Measurements from ENCODE around the gene PCDH8. TPM values are rescaled to one million over a fixed set of nuclear protein-coding genes. Genes with fewer than 3 reads are reported as not detected.
A peak's percentile ranks its signal among the peaks of the same experiment; 100 is the strongest.

Gene PCDH8
- total and polyA plus RNA-seq, 2 of the 13 experiments (the other 11 are each of a cell fraction or from before 2014, with no cell fraction given), result not detected

DNA sequence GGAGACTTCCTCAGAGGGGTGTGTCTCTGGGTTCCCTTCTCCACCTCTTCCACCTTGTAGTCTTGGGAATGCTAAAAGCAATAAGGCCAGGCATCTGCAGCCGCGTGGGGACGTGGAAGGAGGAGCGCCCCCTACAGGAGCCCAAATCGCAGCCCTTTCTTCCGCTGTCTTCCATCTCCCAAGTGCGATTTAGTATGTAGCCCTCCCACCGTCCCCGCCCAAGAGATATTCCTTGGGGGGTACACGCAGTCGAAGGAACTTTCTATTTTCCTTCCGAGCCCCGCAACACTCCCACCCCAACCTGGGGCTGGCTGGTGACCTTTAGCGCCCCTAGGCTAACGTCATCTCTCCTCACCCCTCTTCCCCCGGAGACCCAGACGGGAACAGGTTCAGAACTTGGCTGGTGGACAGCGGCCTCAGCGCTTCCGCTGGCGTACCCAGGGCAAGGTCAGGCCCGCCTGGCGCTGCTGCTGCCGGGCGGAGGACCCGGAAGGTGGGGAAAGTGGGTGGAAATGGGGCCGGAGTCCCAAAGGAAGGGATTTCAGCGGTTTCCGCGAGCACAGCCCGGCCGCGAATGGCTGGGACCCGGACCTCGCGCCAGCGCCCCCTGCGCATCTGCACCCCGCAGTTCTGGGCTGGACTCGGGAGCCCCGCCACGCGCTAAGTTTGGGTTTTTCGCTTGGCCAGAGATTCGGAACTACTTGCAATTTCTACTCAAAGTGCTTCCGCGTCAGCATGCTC lies 2.1 kb upstream of the PCDH8 start (continued):
- TF ChIP-seq TBX3 (IDR thresholded peaks at IDR 0.05; ENCODE audit: borderline replicate concordance) (no peak), SMAD3 (CRISPR knock-in tag; IDR thresholded peaks at IDR 0.05) (peak; percentile 70; the same call in 1 of the 2 replicates), ZNF605 (CRISPR knock-in tag; IDR thresholded peaks at IDR 0.05) (peak; percentile 85), KAT7 (CRISPR knock-in tag; IDR thresholded peaks at IDR 0.05; ENCODE audit: borderline replicate concordance) (no peak), ZNF569 (CRISPR knock-in tag; IDR thresholded peaks at IDR 0.05; ENCODE audit: borderline replicate concordance) (no peak), ESRRA (CRISPR knock-in tag; IDR thresholded peaks at IDR 0.05; ENCODE audit: low read depth) (peak; percentile 42; the same call in 1 of the 2 replicates), ZNF441 (CRISPR knock-in tag; IDR thresholded peaks at IDR 0.05; ENCODE audit: borderline replicate concordance) (peak; percentile 91; the same call in 1 of the 2 replicates), ZNF337 (CRISPR knock-in tag; IDR thresholded peaks at IDR 0.05; ENCODE audit: borderline replicate concordance, low read depth) (no peak), FOXA3 (CRISPR knock-in tag; IDR thresholded peaks at IDR 0.05) (peak; percentile 57), ZNF343 (CRISPR knock-in tag; IDR thresholded peaks at IDR 0.05) (0 out of 2 replicates have a peak, but pooled peaks have one; percentile 74), PHF21A (CRISPR knock-in tag; IDR thresholded peaks at IDR 0.05) (no peak; the same call in 1 of the 2 replicates), ZSCAN31 (CRISPR knock-in tag; IDR thresholded peaks at IDR 0.05; ENCODE audit: low read depth) (peak; percentile 70; the same call in 1 of the 2 replicates), NR0B2 (CRISPR knock-in tag; IDR thresholded peaks at IDR 0.05) (peak; percentile 60; the same call in 1 of the 2 replicates), HOXA3 (CRISPR knock-in tag; IDR thresholded peaks at IDR 0.05) (peak; percentile 76), HIVEP1 (CRISPR knock-in tag; IDR thresholded peaks at IDR 0.05) (peak; percentile 66), KLF11 (CRISPR knock-in tag; IDR thresholded peaks at IDR 0.05) (peak; percentile 92), JDP2 (CRISPR knock-in tag; IDR thresholded peaks at IDR 0.05; ENCODE audit: borderline replicate concordance) (peak; percentile 77; the same call in 1 of the 2 replicates), ZNF724P (CRISPR knock-in tag; IDR thresholded peaks at IDR 0.05; ENCODE audit: borderline replicate concordance) (peak; percentile 45; the same call in 1 of the 2 replicates), ZNF747 (CRISPR knock-in tag; IDR thresholded peaks at IDR 0.05; ENCODE audit: borderline replicate concordance) (peak; percentile 85), ELF1 (CRISPR knock-in tag; IDR thresholded peaks at IDR 0.05) (peak; percentile 77), TSC22D2 (CRISPR knock-in tag; IDR thresholded peaks at IDR 0.05; ENCODE audit: borderline replicate concordance) (peak; percentile 99), ATM (IDR thresholded peaks at IDR 0.05; ENCODE audit: borderline replicate concordance) (no peak), ZNF83 (CRISPR knock-in tag; IDR thresholded peaks at IDR 0.05; ENCODE audit: borderline replicate concordance) (0 out of 2 replicates have a peak, but pooled peaks have one; percentile 38), NRL (CRISPR knock-in tag; IDR thresholded peaks at IDR 0.05; ENCODE audit: borderline replicate concordance) (peak; percentile 66), CREB1 (IDR thresholded peaks at IDR 0.05) (no peak), CREB1 (CRISPR knock-in tag; IDR thresholded peaks at IDR 0.05) (peak; percentile 78), AFF4 (CRISPR knock-in tag; IDR thresholded peaks at IDR 0.05) (no peak), ZNF496 (CRISPR knock-in tag; IDR thresholded peaks at IDR 0.05; ENCODE audit: insufficient replicate concordance) (no peak)
